Cardiac muscle cell (in vitro differentiated cells and primary cell): ENCODE results near the gene IQCM. TPM values are rescaled to one million over a fixed set of nuclear protein-coding genes. Genes with fewer than 3 reads are reported as not detected.

Source experiments
- DNase-seq, 2 donors: peaks; one replicate each; pipeline versions ENCODE4 v3.0.0 to v3.0.0-alpha.2; 2010 to 2017; ENCODE audit warnings: low read depth in 1 of 2, low spot score in 1 of 2
- H3K27ac ChIP-seq: fragments of 200-600 bp; sonication (generic); 2 replicates; pipeline ENCODE4 v1.5.1; 2016
- H3K27me3 ChIP-seq: fragments of 200-600 bp; sonication (generic); 2 replicates; pipeline ENCODE4 v1.6.0; 2016; ENCODE audit warnings: control low read depth
- H3K36me3 ChIP-seq: fragments of 200-600 bp; sonication (generic); 2 replicates; pipeline ENCODE4 v1.5.1; 2016; ENCODE audit warnings: control low read depth
- H3K4me1 ChIP-seq: fragments of 200-600 bp; sonication (generic); 2 replicates; pipeline ENCODE4 v1.8.1; 2017; ENCODE audit warnings: low read depth, mild to moderate bottlenecking, mixed run types
- H3K4me3 ChIP-seq: fragments of 200-600 bp; sonication (generic); 2 replicates; pipeline ENCODE4 v1.5.1; 2016; ENCODE audit warnings: mild to moderate bottlenecking
- H3K9me3 ChIP-seq: fragments of 200-600 bp; sonication (generic); 2 replicates; pipeline ENCODE4 v1.5.1; 2017; ENCODE audit warnings: low read depth, mild to moderate bottlenecking, control low read depth
- polyA plus RNA-seq: library from polyadenylated mRNA; unstranded; fragments of >200 nt; fragmentation: Nextera tagmentation; extraction: Ambion mirVana; gene quantifications from 2 replicates; pipeline ENCODE4 v1.2.1, GENCODE V29; 2016
- total RNA-seq: library from RNA; depleted of rRNA; stranded (reverse); fragments of >200 nt; gene quantifications from 2 replicates; pipeline ENCODE4 v1.2.3, GENCODE V29; 2016
- TF ChIP-seq, protein P1 (sequence below): IDR thresholded peaks from 2 replicates; pipeline ENCODE4 v1.5.1; 2012; ENCODE audit warnings: low read depth, mild to moderate bottlenecking, low read length

The IQCM gene
- total and polyA plus RNA-seq, 2 experiments from 2014 or later, result not detected

DNA sequence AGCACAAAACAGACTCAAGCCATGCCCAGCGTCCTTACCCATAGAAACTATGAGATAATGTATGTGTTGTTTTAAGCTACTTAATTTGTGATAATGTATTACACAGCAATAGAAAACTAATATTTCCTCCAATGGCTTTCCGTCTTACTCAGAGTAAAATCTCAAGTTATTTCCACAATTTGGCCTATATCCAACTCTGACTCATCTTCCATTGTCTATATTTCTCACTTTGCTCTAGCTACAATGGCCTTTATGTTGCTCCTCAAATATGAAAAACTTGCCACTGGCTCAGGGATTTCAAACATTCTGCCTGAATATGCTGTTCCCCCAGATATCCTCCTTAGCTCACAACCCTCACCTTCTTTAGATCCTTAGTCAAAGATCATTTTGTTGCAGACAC lies 31.6 kb downstream of the IQCM start:
- no peaks in the 10 kb centered on the region for H3K4me1 ChIP-seq
- peak in 1 of 2 donors; percentile 46 for DNase-seq
- H3K27me3 ChIP-seq, result no peaks in the 10 kb centered on the region
- H3K4me3 ChIP-seq, result no peak overlapping the region
- no peaks in the 10 kb centered on the region for H3K9me3 ChIP-seq
- no peak overlapping the region for H3K27ac ChIP-seq
- TF ChIP-seq, protein P1, sequence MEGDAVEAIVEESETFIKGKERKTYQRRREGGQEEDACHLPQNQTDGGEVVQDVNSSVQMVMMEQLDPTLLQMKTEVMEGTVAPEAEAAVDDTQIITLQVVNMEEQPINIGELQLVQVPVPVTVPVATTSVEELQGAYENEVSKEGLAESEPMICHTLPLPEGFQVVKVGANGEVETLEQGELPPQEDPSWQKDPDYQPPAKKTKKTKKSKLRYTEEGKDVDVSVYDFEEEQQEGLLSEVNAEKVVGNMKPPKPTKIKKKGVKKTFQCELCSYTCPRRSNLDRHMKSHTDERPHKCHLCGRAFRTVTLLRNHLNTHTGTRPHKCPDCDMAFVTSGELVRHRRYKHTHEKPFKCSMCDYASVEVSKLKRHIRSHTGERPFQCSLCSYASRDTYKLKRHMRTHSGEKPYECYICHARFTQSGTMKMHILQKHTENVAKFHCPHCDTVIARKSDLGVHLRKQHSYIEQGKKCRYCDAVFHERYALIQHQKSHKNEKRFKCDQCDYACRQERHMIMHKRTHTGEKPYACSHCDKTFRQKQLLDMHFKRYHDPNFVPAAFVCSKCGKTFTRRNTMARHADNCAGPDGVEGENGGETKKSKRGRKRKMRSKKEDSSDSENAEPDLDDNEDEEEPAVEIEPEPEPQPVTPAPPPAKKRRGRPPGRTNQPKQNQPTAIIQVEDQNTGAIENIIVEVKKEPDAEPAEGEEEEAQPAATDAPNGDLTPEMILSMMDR, result no peak
- no peaks in the 10 kb centered on the region for H3K36me3 ChIP-seq

DNA sequence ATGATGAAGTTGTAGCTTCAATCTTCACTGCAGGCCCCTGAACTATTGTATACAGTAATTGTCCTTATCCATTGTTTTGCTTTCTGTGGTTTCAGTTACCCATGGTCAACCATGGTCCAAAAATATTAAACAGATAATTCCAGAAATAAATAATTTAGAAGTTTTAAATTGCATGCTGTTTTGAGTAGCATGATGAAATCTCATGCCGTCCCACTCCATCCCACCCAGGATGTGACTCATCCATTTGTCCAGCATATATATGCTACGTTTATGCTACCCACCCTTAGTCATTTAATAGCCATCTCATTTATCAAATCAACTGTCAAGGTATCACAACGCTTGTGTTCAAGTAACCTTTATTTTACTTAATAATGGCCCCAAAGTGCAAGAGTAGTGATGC lies 34.5 kb downstream of the IQCM start:
- Histone ChIP-seq H3K9me3 (no peaks in the 10 kb centered on the region), H3K4me3 (no peak overlapping the region), H3K27me3 (no peaks in the 10 kb centered on the region), H3K27ac (no peak overlapping the region), H3K4me1 (no peaks in the 10 kb centered on the region), H3K36me3 (no peaks in the 10 kb centered on the region)
- TF ChIP-seq, protein P1, result no peak
- peak in 1 of 2 donors; percentile 60 for DNase-seq

DNA sequence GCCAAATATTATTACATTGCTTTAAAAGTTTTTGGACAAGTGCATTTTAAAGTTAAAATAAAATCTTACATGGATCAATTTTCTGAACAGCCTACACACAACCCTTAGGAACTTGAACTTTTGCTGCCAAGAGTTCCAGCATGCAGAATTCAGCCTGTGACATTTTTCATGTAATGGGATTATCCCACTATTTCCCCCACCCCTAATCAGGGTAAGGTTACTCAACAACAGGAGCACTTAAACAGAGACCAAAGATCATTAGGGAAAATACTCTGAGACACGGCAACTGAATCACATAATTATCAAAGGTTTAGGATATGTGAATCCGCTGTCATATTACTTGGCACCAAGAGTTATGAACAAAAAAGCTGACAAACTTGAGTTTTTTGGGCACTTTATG lies 47.2 kb downstream of the IQCM start:
- TF ChIP-seq, protein P1, result no peak
- Histone ChIP-seq H3K36me3 (no peaks in the 10 kb centered on the region), H3K4me1 (no peaks in the 10 kb centered on the region), H3K9me3 (no peaks in the 10 kb centered on the region), H3K27ac (no peak overlapping the region), H3K27me3 (no peaks in the 10 kb centered on the region), H3K4me3 (no peak overlapping the region)
- DNase-seq, result no peak

DNA sequence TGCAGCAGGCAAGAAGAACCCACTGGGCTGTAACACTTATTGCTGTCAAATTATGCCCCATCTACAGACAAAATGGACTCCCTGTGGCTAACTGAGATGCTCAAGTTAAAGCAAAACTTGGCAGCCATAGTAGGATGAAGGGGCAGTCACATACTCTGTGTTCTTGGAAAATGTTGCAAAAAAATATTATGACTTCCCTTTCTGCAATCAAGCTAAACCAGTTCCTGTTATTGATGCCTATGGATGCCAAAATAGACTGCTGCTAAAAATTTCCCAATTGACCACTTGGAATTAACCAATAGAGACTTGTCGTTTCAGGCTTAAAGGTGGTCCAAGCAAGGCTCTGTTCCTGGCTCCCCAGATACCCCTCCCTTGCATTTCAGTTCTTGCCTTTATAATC lies 49.5 kb downstream of the IQCM start:
- Histone ChIP-seq H3K27ac (no peak overlapping the region), H3K4me3 (no peak overlapping the region), H3K27me3 (no peaks in the 10 kb centered on the region), H3K9me3 (no peaks in the 10 kb centered on the region), H3K4me1 (no peaks in the 10 kb centered on the region), H3K36me3 (no peaks in the 10 kb centered on the region)
- TF ChIP-seq, protein P1, result no peak
- DNase-seq, result no peak

DNA sequence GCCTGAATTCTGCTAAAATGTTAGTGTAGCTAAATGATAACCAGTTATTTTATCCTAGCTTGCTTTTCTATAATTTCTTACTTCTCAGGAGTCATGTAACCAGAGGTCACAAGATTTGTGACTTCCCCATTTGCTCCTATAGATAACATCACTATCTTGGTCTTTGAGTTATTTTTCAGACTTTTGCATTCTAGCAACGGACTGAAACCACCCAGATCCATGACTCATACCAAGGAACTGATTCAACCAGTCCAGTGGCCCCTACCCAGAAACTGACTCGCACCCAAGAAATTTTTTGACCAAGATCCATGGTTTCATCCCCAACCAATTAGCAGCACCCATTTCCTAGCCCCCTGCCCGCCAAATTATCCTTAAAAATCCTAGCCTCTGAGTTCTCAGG lies 50.0 kb downstream of the IQCM start:
- no peaks in the 10 kb centered on the region for H3K27me3 ChIP-seq
- H3K36me3 ChIP-seq, result no peaks in the 10 kb centered on the region
- H3K4me1 ChIP-seq, result no peaks in the 10 kb centered on the region
- no peaks in the 10 kb centered on the region for H3K9me3 ChIP-seq
- H3K4me3 ChIP-seq, result no peak overlapping the region
- DNase-seq, result peak in 1 of 2 donors; percentile 10
- no peak overlapping the region for H3K27ac ChIP-seq
- TF ChIP-seq, protein P1, result no peak

DNA sequence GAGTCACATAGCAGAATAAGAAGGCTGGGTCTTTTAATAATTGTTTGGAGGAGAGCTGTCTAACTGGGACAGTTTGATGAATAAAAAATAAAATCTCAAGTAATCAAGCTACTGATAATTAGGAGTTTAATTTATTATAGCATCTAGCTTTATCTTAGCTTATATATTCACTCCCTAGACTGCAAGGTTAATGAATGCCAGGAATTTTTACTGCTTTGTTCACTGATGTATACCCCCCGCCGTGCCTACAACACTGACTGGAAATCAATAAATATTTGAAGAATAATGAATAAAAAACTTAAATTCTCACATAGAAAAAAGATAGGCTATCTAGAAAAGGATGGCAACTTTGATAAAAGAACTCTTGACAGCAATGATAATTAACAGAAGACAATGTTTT lies 59.7 kb downstream of the IQCM start:
- DNase-seq, result no peak
- Histone ChIP-seq H3K27ac (no peak overlapping the region), H3K36me3 (no peaks in the 10 kb centered on the region), H3K4me3 (no peak overlapping the region), H3K27me3 (no peaks in the 10 kb centered on the region), H3K9me3 (no peaks in the 10 kb centered on the region), H3K4me1 (no peaks in the 10 kb centered on the region)
- TF ChIP-seq, protein P1, result no peak
